Activated CD4-positive, CD25-positive, alpha-beta regulatory T cell (primary cell): ENCODE data around the gene TP53I13.

ENCODE experiments used
- DNase-seq, 4 experiments: peaks; one replicate each; lab custom pipeline; 2025; lab: John Stamatoyannopoulos, UW

The TP53I13 gene

DNA sequence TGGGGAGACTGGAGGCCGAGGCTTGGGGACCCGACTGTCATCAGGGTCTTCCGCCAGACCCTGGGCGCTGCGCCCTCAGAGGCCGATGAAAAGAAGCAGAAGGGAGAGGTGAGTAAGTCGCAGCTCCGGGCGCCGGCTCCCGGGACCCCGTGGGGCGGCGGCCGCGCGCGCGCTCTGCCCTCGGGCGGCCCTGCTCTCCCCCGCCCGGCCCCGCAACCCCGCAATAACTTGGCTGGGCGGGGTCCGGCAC lies 1.3 kb upstream of the TP53I13 start:
- no peak for DNase-seq

DNA sequence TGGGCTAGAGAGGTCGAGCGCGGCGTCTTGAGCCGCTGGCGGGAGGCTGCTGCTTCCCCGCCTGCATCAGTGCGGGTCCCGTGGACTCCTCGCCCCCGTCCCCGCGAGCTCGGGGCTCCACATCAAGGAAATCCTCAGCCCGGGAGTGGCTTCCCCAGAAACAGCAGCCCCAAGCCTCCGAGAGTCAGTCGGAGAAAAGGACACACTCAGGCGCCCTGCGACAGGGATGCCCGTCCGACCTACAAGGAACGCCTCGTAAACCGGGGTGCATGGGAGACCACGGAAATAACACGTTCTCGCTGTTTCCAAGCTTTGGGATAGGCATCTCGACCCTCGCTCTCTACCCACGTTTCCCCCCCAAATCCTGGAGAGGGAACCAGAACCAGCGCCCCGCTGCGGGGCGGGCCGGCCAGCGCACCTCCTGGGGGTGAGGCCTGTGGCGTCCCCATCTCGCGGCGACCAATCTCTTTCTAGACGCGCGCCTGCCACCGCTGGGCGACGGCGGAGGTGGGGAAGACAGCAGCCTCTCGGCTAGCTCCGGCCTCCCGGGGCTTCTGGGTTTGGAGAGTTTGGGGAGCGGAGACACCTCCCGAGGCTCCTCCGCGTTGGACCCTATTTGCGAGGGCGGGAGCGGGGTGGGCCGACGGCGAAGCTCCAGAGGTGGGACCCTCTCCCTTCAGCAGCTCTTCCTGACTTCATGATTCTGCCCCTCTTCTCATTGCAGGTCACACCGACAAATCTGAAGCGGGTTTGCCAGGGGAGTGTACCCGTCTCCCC lies 759 bp upstream of the TP53I13 start:
- DNase-seq = peak; percentile 49 to 67 (median 62)

DNA sequence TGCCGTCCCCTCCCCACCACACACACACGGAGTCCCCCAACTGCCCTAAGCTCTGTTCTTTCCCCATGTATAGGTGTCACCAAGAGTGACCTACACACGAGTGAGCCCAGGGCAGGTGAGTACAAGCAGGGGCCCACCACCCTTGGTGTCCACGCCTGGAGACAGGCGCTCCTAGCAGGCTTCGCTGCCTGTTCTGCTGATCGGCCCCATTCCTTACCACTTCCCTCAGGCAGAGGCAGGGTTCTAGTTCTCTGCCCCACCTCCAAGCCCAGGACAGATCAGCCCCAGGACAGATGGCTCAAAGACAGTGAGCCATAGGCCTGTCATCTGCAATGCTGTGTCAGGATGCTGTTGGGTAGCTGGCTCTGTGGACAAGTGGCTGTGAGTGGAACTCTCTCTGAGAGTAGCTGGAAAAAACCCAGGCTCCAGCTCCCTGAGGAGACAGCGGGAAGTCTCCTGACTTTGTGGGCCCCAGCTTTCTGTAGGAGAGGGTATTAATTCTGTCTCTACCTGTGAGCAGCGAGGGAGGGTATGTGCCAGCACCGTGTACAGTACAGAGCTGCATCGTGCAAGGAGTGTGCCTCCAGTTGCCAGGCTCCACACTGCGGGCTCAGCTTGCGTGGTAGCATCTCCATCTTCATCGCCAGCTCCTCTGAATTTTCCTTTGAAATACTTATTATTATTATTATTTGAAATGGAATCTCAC lies 897 bp downstream of the TP53I13 start:
- no peak for DNase-seq

DNA sequence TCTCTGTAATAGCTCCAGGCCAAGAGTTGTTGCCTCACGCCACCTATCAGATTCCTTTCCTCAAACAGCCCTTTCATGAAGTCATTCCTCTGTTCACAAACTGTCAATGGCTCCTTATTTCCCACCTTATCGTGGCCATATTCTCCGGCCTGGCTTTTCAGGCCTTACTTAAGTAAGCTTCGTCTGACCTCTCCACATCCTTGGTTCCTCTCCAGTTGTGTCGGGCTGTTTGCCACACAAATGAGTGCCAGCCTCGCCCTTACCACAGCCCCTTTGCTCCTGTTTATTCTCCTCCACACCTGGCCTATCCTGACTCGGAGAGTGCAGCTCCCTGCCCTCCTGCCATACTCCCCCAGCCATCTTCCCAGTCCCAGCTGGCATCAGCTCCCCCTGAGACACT lies 2.0 kb downstream of the TP53I13 start:
- DNase-seq = no peak

DNA sequence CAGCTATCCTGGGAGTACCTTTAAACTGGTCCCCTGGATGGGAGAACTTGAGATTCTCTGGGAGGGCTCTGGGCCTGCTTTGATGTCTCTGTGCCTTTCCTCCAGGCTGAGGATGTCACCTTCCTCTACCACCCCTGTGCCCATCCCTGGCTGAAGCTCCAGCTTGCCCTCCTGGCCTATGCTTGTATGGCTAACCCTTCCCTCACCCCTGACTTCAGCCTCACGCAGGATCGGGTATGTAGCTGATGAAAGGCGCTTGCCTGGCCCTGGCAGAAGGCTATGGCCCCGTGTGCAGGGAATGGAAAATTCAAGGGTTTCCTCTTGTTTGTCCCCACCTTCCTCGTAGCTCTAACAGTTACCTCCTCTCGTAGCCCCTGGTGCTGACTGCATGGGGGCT lies 3.0 kb downstream of the TP53I13 start:
- no peak for DNase-seq

DNA sequence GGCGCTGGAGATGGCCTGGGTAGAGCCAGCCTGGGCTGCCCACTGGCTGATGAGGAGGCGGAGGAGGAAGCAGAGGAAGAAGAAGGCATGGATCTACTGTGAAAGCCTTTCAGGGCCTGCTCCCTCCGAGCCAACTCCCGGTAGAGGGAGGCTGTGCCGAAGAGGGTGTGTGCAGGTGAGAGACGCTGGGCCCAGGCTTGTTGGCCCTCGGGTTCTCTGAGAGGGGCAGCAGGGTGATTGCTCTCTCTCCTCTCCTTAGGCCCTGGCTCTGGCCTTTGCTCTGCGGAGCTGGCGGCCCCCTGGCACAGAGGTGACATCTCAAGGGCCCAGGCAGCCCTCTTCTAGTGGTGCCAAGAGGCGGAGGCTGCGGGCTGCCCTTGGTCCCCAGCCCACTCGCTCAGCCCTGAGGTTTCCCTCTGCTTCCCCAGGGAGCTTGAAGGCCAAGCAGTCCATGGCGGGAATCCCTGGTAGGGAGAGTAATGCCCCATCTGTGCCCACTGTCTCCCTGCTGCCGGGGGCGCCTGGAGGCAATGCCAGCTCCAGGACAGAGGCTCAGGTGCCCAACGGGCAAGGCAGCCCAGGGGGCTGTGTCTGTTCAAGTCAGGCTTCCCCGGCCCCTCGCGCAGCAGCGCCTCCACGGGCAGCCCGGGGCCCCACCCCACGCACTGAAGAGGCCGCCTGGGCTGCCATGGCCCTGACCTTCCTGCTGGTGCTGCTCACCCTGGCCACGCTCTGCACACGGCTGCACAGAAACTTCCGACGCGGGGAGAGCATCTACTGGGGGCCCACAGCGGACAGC lies 3.6 kb downstream of the TP53I13 start:
- DNase-seq = no peak

DNA sequence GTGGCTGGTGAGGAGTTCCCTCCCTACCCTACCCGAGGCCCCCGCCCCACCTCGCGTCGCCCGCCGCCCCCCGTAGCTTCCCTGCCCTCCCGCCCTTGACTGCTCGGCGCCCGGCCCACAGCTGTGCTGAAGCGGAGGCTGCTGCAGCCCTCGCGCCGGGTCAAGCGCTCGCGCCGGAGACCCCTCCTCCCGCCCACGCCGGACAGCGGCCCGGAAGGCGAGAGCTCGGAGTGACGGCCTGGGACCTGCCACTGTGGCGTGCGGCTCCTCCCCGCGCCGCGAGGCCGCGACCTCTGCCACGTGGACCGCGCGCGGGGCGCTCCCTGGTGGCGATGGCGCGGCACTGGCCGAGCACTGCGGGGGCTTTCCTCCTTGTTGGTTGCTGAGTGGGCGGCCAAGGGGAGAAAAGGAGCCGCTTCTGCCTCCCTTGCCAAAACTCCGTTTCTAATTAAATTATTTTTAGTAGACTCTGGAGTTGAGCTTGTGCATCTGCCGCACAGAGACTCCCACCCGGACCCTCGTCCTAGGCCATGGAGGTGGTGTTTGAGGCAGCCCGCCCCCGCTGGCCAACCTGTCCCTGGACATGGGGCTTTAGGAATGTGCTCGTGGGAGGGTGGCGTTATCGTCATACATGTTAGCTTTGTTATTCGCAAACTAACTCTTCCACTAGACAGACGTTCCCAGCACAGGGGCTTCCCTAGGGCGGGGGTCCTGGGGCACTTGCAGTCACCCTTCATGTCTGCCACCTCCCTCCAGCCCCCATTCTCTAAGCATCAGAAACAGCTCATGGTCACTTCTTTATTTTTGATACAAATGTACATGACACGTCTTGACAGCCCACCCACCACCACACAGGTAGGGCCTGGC lies 4.4 kb downstream of the TP53I13 start:
- peak in 3 of 4 experiments; percentile 18 to 43 (median 39) for DNase-seq

DNA sequence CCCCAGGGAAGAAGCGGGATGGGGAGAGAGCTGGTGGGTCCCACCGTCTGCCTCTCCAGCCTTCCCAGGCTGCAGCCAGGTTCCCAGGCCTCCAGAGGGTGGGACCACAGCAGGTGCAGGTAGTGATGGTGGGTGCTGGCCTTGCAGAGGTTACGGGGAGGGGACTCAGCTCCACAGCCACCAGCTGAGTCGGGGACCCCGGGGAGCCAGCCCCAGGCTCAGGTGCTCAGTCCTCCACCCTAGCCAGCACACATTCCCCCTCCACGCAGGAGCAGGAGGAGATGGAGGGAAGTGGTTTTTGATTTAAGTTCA lies 5.0 kb downstream of the TP53I13 start:
- no peak for DNase-seq

DNA sequence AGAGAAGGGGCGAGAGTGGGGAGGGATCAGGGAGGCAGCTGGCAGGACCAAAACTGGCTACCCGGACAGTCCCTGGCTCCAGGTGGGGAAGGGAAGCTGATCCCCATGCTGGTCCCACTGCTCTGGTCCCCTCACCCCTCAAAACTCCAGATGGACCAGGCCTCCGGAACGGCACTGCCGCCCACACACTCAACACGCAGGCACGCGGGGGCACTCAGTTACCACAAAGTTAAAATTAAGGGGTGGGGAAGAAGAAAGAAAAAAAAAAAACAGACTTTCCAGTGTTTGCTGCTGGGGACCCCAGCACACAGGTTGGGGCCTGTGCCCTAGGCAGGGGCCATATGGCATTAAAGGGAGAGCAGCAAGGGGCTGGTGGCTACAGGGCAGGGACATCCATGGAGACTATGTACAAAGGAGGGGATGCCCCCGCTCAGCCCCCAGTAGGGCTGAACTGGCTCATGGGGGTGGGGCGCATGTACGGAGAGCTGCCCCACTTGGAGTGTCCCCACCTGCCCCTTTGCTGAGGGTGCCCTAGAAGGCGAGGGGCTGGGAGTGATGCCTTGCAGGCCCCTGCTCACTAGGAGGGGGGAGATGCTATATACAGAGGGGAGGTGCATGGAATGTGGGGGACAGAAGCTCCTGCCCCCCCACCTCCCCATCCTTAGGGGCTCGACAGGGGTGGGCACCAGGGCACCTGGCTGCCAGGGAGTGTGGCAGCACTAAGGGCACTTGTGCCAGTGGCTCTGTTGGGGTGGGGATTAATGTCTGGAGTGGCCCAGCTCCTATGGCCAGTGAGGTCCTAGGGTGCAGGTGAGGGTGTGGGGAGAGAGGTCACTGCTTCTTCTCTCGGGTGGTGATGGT lies 5.6 kb downstream of the TP53I13 start:
- DNase-seq = no peak

DNA sequence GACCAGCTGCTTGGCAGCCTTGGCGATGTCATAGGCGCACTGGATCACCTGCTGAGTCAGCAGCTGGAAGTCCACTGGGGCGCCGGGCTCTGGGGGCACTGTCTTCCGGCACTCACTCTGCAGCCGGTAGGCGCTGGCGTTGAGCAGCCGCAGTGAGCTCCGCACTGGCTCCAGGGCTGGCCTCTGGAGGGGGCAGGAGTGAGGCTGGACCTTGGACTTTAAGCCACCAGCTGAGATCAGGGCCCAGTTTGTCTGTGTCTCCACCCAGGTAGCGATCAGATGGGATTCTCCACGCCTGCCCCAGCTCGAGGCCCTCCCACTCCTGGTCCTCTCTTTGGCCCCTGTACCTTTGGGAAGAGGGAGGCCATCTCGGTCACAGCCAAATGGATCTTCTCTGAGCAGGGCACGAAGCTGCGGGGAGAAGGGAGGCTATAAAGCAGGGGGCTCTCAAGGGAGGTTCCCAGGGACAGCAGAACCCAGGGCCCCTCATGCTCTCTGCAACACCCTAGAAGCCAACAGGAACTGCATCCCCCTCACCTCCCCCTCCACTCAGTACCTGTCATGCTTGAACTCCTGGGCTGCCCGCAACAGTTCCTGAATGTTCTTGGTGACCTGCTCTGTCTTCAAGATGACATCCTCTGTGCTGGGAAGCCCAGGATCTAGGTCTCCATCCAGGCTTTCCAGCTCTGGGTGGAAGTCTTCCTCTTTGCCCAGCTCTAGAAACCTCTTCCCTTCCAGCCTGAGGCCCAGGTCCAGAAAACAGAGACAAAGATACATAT lies 6.4 kb downstream of the TP53I13 start:
- DNase-seq = no peak

DNA sequence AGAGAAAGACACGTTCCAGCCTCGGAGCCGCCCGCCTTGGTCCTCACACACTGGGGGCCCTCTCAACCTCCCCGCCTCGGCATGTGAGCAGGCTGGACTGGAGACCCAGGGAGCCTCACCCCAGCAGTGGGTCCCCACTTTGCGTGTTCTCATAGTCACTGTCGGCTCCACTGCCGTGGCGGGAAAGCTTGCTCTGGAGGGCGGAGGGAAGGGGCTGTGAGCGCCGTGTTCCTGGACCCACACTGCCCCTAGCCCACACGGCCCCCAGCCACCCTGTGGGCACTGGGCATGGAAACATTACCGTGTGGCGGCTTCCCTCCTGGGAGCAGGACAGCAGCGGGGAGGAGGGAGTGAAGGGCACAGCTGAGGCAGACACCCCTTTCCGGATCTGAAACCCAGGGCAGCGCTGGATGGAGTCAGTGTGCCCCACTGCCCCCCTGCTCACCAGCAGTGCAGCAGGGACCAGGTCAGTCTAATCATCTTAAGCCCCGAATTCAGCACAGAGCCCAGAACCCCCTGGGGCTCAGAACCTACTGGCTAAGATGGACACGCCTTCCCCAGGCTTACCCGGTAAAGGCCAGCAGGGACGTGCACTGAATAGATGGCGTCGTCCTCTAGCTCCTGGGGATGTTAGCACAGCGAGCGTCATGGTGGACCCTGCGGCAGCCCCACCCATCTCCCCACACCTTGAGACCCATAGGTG lies 7.2 kb downstream of the TP53I13 start:
- DNase-seq = no peak

DNA sequence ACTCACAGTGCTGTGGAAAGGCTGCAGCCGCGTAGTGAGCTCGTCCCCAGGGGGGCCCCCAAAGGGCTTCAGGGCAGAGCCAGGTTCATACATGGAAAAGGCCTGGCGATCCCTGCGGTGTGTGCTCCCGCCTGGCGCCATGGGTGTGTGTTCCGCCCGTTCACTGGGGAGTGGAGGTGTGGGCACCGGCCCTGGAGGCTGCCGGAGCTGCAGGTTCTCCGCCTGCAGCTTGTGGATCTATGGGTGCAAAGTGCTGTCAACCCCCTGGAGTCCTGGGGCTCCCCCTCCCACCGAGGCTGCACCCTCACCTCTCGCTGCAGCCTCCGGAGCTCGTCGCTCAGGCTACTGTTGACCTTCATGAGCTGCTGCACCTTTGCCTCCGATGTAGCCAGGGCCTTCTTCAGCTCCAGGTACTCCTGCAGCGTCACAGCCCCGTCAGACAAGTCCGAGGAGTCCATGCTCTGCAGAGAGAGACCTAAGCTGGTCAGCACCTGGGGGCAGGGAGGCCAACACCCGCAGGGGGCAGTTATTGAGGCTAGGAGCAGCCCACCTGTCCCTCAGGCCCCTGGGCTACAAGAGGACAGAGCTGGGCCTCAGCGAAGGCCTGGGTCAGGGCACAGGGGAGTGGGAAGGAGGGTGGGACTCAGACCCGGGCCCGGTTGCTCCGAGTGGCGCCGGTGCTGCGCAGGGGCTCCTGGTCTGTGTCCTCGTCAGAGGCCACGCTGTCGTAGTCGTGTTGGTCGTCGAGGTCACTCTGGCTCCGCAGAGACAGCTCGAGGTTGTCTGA lies 7.9 kb downstream of the TP53I13 start:
- no peak for DNase-seq

DNA sequence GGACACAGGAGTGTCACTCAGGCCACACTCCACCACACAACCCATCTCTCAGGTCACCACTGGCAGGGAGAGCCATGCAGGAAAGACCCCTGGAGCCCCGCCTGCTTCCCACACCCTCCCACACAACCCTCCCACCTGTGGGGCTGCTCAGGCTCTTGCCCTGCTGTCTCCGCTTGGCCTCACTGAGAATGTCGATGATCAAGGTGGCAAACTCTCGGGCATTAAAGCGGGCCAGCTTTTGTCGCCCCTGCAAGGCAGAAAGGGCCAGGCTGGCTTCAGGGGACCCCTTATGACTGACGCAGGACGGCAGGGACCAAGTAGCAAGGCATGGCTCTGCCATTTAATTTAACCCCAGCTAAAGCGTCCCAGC lies 8.5 kb downstream of the TP53I13 start:
- DNase-seq = no peak

DNA sequence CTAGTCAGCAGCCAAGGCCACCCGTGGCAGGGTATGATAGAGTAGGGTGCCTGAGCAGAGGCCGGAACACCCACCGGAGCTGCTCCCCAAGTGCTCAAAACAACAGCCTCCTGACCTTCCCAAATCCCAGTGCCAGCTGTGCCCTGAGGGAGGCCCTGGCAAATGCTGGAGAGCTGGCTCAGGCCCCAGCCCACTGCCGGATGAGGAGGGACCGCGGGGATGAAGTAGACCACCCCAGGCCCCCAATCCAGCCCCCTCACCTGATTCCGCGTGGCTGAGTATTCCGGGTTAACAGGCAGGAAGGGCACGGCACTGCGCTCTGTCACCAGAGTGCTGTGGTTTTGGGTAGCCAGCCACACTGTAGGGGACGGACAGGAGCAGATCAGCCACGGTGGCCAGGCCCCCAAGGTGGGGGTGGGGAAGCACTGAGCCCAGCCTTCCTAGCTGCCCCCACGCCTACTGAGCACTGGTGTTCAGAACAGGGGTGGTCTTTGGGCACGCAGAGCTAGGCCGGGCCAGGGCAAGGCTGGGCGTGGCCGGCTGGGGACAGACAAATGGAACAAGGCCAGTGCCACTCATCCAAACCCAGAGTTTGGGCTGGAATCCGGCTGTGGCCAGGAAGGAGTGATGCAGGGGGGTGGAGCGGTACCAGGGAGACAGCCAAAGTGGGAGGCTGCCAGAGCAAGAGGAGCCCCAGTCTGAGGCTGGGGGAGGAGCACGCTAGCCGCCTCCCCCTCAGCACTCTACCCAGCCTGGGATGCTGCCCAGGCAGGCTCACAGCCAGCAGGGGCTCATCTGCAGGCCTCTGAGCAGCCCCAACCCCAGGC lies 9.1 kb downstream of the TP53I13 start:
- DNase-seq = no peak

DNA sequence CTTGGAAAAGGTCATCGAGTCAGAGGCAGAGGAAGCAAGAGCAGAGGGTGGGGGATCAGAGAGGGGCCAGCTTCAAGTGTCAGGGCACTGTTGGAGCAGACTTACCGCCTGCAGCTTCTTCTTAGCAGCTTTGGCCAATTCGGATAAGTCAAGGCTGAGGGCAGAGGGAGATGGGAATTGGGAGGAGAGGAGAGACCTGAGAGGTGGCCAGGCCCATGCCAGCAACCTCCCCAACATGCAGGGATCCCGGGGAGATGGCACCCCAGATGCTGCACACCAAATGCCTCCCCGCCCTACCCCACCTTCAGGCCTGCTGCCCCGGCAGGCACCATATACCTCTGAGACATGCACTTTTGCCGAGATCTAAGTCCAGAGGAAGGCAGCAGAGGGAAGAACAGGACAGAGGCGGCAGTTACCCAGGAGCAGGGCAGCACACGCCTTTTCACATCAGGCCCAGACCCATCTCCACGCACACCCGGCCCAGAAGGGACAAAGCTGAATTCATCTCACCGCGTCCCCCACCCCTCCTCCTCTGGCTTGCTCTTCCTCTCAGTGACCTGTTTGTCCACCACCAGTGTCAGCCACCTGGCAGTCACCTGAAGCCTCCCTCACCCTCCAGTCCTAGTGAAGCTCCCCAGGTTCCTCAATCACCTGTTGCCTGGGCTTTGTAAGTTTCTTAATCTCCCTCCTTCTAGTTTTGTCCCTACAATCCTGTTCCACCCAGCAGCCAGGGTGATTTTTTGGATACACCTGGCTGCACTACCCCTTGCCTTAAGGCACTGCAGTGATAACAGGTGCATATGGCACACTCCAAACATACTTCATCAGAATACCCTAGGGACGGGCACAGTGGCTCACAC lies 10.4 kb downstream of the TP53I13 start:
- DNase-seq = no peak

DNA sequence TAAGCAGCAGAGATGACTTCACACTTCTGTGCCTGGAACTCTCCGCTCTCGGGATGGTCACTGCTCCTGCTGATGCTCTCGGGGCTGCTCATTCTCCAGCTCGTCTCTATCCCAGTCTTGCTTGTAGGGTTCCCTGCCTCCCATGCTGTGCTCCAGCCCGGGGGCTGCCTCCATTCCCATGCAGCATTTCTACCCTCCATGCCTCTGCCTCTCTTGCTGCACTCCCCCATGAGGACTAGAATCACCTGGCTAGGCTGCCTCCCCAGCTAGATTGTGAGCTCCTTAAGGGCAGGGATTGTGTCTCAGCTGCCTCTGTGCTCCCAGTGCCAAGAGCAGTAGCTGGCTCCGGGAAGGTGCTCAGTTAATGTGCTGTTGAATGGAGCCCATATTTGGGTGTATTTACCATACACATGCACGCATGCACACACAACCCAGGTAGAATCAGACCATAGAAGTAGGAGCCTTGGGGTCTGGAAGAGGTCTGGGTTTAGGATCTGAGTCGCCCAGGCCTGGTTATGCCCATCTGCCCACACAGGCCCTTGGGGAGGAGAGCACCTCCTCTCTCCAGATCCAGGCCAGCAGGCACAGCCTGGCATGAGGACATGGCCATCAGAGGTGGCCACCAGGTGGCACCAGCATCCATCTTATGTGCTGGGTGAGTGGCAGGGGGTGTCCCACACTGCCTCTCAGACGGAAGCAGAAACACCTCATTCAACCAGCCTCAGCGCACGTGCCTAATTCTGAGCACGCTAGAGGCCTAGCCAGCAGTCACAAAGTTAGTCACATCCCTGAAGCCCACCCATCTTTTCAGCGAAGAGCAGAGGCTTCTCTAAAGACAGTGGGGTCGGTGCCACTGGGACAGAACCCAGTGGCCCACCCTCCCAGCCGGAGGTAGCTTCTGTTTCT lies 11.6 kb downstream of the TP53I13 start:
- peak; percentile 77 to 86 (median 80) for DNase-seq
